GM18867 (cell line): Measurements from ENCODE around the gene JAGN1.
"Not testable (repeated sequence)": the region's sequence is repeated elsewhere in the genome, so short reads cannot be mapped to it uniquely, and the experiment has no call there.

Experiments used
- ATAC-seq: cut with Tn5 transposase; IDR thresholded peaks from one replicate; pipeline ENCODE4 v1.9.1; 2021; ENCODE audit warnings: mild to moderate bottlenecking, moderate library complexity; ENCODE audit not compliant: unreplicated experiment

JAGN1 gene

GRCh38 chr3:9890249-9891071 is at the start of gene JAGN1:
TSS of gene JAGN1 (plus strand) at chr3:9890610. CDS start at chr3:9890723, 113 bp downstream.
- ATAC-seq, result peak; percentile 85

GRCh38 chr3:9841015-9841414 is 49.4 kb upstream of the JAGN1 start:
- no peak for ATAC-seq

- peak; percentile 98 for ATAC-seq
Observed at GRCh38 chr3:9843715-9844438, 46.5 kb upstream of the JAGN1 start, which contains the start of gene RPUSD3. TSS of gene RPUSD3 (minus strand) at chr3:9844008. CDS start at chr3:9843990, 18 bp downstream.

- ATAC-seq, result no peak
Observed at GRCh38 chr3:9846231-9846630, 44.2 kb upstream of the JAGN1 start.

GRCh38 chr3:9846931-9847488 is 43.4 kb upstream of the JAGN1 start:
- no peak for ATAC-seq

GRCh38 chr3:9847870-9848269 is 42.5 kb upstream of the JAGN1 start:
- ATAC-seq, result not testable (repeated sequence)

- not testable (repeated sequence) for ATAC-seq
Observed at GRCh38 chr3:9848860-9849259, 41.5 kb upstream of the JAGN1 start.

- ATAC-seq, result not testable (repeated sequence)
Observed at GRCh38 chr3:9851383-9851782, 39.0 kb upstream of the JAGN1 start.

GRCh38 chr3:9851926-9852325 is 38.5 kb upstream of the JAGN1 start:
- ATAC-seq, result not testable (repeated sequence)

- ATAC-seq, result no peak
Observed at GRCh38 chr3:9852528-9852927, 37.9 kb upstream of the JAGN1 start.

GRCh38 chr3:9854291-9854940 is 36.0 kb upstream of the JAGN1 start:
- not testable (repeated sequence) for ATAC-seq

GRCh38 chr3:9855594-9855993 is 34.8 kb upstream of the JAGN1 start:
- no peak for ATAC-seq

GRCh38 chr3:9859530-9860025 is 30.8 kb upstream of the JAGN1 start:
- ATAC-seq, result no peak

GRCh38 chr3:9861201-9861600 is 29.2 kb upstream of the JAGN1 start:
- no peak for ATAC-seq

- ATAC-seq, result no peak
Observed at GRCh38 chr3:9861626-9862130, 28.7 kb upstream of the JAGN1 start.

- ATAC-seq, result no peak
Observed at GRCh38 chr3:9862391-9863057, 27.9 kb upstream of the JAGN1 start.

- no peak for ATAC-seq
Observed at GRCh38 chr3:9863058-9863772, 27.2 kb upstream of the JAGN1 start.

- no peak for ATAC-seq
Observed at GRCh38 chr3:9864200-9864927, 26.0 kb upstream of the JAGN1 start.

- not testable (repeated sequence) for ATAC-seq
Observed at GRCh38 chr3:9865125-9865637, 25.2 kb upstream of the JAGN1 start.
